ENCODE results near the gene BOLL.
A peak's percentile ranks its signal among the peaks of the same experiment; 100 is the strongest.
"Not testable (repeated sequence)": the region's sequence is repeated elsewhere in the genome, so short reads cannot be mapped to it uniquely, and the experiment has no call there.

Gene BOLL

DNA sequence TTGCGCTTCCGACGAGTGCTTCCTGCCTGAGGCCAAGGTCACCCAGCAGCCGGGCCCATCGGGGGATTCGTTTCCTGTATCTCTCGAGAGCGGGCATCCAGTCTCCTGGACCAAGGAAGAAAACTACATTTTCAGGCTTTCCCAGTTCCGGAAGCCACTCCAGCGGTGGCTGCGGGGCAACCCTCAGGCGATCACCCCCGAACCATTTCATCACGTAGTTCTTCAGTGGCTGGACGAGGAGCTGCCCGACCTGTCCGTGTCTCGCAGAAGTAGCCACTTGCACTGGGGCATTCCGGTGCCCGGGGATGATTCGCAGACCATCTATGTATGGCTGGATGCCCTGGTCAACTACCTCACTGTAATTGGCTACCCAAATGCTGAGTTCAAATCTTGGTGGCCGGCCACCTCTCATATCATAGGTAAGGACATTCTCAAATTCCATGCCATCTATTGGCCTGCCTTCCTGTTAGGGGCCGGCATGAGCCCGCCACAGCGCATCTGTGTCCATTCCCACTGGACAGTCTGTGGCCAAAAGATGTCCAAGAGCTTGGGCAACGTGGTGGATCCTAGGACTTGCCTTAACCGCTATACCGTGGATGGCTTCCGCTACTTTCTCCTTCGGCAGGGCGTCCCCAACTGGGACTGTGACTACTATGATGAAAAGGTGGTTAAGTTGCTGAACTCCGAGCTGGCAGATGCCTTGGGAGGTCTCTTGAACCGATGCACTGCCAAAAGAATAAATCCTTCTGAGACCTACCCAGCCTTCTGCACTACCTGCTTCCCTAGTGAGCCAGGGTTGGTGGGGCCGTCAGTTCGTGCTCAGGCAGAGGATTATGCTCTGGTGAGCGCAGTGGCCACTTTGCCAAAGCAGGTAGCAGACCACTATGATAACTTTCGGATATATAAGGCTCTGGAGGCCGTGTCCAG, 78.9 kb downstream of the BOLL start:
- no peak for DNase-seq (ENCODE audit: low read depth)

DNA sequence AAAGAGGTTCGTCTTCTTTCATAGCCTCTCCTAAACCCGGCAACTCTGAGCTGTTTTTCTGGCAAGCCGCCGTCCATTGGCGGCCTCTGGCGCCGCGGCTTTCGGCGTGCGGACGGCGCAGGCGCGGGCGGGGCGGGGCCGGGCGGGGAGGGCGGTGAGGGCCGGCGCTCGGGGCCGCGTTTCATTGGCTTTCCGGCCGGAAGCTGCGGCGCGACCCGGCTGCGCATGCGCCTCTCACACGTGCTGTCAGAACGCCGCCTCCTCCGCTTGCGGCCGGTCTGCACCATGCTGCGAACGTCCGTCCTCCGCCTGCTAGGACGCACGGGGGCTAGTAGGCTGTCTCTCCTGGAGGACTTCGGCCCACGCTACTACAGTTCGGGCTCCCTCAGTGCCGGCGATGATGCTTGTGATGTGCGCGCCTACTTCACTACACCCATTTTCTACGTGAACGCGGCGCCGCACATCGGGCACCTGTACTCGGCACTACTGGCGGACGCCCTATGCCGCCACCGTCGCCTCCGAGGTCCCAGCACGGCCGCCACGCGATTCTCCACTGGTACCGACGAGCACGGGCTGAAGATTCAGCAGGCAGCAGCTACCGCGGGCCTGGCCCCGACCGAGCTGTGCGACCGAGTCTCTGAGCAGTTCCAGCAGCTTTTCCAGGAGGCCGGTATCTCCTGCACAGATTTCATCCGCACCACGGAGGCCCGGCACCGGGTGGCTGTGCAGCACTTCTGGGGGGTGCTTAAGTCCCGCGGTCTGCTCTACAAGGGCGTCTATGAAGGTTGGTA, 79.8 kb downstream of the BOLL start, which contains the start of gene MARS2:
TSS of gene MARS2 (plus strand) at position 249 of the 791 bp plus-strand sequence. CDS start at position 286, 37 bp downstream.
- DNase-seq (ENCODE audit: low read depth): peak; percentile 89

DNA sequence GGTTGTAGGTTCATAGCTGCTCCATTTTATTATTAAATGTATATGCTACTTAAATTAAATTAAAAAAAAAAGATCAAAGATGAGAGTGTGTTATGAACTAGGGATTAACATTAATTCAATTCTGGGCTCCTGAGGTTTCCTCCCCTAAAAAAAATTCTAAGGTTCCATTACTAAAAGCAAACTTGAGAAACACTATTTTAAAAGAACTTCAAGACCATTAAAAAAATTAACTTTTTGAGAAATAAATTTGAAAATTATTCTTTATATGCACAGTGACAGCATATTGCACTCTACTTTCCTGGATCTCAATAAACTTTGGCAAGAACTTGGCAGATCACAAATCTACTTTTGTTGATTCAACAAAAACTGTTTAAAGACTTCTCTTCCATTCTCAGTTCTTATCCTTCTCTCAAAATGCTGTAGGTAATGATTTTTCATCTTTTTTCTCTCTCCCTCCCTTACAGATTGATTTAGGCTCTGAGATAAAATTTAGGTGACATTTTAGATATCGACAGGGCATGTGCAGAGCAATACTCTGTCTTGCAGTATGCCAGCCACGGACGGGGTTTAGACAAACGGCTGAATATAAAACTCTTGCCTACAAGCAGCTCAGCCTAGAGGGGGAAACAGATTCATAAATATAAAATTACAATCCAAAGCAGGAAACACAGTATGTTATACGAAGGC, 80.5 kb downstream of the BOLL start:
- no peak for DNase-seq (ENCODE audit: low read depth)

DNA sequence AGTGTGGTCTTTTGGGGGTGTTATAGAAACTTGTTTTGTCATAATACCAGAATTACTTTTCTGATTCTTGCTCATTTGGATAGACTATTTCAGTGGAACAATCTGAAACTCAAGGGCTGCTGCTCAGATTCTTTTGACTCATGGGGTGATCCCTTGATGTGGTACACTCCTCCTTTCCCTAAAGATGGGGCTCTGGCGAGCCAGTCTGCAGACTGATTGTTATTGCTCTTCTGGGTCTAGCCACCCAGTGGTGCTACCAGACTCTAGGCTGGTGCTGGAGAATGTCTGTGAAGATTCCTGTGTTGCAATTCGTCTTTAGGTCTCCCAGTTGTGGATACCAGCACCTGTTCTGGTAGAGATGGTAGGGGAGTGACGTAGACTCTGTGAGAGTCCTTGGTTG, 84.2 kb downstream of the BOLL start:
- no peak for DNase-seq (ENCODE audit: low read depth)

DNA sequence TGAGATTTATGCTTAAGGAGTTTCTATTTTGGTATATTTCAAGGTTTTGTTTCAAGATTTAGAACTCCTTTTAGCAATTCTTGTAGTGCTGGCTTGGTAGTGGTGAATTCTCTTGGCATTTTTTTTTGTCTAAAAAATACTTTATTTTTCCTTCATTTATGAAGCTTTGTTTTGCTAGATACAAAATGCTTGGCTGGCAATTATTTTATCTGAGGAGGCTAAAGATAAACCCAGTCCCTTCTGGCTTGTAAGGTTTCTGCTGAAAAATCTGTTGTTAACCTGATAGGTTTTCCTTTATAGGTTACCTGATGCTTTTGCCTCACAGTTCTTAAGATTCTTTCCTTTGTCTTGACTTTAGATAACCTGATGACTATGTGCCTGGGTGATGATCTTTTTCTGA, 85.4 kb downstream of the BOLL start:
- not testable (repeated sequence) for DNase-seq (ENCODE audit: low read depth)

DNA sequence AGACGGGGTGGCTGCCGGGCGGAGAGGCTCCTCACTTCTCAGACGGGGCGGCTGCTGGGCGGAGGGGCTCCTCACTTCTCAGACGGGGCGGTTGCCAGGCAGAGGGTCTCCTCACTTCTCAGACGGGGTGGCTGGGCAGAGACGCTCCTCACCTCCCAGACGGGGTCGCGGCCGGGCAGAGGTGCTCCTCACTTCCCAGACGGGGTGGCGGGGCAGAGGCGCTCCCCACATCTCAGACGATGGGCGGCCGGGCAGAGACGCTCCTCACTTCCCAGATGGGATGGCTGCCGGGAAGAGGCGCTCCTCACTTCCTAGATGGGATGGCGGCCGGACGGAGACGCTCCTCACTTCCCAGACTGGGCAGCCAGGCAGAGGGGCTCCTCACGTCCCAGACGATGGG, 88.5 kb downstream of the BOLL start:
- DNase-seq (ENCODE audit: low read depth): not testable (repeated sequence)

DNA sequence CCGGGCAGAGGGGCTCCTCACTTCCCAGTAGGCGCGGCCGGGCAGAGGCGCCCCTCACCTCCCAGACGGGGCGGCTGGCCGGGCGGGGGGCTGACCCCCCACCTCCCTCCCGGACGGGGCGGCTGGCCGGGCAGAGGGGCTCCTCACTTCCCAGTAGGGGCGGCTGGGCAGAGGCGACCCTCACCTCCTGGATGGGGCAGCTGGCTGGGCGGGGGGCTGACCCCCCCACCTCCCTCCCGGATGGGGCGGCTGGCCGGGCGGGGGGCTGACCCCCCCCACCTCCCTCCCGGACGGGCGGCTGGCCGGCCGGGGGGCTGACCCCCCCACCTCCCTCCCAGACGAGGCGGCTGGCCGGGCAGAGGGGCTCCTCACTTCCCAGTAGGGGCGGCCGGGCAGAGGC, 89.1 kb downstream of the BOLL start:
- not testable (repeated sequence) for DNase-seq (ENCODE audit: low read depth)

DNA sequence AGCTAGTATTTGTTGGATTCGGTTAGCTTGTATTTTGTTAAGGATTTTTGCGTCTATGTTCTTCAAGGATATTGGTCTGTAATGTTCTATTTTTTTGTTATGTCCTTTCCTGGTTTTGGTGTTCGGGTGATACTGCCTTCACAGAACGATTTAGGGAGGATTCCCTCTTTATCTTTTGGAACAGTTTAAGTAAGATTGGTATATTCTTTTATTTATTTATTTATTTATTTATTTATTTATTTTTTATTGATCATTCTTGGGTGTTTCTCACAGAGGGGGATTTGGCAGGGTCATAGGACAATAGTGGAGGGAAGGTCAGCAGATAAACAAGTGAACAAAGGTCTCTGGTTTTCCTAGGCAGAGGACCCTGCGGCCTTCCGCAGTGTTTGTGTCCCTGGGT, 89.9 kb downstream of the BOLL start:
- not testable (repeated sequence) for DNase-seq (ENCODE audit: low read depth)

DNA sequence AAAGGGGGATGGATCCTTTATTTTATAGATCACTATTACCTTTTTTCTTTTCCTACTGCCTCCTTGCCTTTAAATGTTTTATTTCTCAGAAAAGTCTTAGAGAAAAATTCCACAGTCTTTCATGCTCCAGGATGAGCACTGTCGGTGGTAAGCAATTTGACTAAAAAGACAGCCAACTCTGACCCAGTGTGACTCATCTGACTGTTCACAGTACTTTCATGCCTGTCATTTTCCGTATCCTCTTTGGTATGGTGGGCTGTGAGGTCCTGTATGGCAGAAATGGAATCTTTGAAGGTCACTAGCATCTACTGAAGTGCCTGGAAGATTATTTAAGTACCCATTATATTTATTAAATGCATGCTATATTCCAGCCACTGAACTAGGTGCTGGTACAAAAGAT, 107.6 kb downstream of the BOLL start:
- DNase-seq (ENCODE audit: low read depth): no peak

DNA sequence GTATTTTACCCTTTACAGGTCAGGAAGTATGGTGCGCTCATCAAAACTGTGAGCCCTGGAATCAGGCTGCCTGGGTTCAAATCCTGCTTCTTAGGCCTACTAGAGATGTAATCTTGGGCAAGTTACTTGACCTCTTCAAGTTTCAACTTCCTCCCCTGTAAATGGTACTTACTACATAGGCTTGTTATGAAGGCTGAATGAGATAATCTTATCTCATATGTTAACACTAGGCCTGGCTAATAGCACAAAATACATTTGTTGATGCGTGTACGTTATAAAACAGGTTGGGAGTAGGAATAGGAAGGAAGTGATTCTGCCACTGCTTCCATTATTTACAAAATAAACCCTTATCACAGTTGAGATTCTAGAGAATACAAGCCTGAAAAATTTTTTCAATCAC, 108.1 kb downstream of the BOLL start:
- DNase-seq (ENCODE audit: low read depth): no peak
